Ishikawa (cell line): Measurements from ENCODE around the gene XIRP2.

Experiments
- CREB1 ChIP-seq: IDR thresholded peaks from 2 replicates; pipeline ENCODE4 v1.6.1; 2012; ENCODE audit warnings: low read depth
- EP300 ChIP-seq: IDR thresholded peaks from 2 replicates; pipeline ENCODE4 v1.6.1; 2012; ENCODE audit warnings: borderline replicate concordance
- TAF1 ChIP-seq: IDR thresholded peaks from 2 replicates; pipeline ENCODE4 v1.6.1; 2012; ENCODE audit warnings: low read depth, mild to moderate bottlenecking

DNA sequence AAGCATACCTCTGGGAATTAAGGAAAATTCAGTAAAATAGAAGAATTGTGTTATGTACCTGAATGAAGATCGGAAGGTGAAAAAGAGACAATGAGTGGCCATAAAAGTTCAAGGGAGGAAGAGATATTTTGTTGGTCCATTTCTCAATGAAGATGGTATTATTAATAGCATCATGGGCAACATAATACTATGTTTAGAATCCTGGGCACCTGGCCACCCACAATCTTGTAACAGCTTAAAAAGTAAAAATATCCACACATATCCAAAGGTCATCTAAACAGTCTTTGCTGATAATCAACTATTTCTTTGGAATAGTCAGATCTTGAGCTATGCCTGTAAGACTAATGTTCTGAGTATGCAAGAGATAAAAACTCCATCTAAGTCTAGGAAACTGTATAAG is 73.7 kb downstream of the XIRP2 start:
- TF ChIP-seq TAF1 = no peak
- TF ChIP-seq EP300 = no peak
- TF ChIP-seq CREB1 = no peak
